Keratinocyte (primary cell): ENCODE results near the gene RIMS4. TPM values are rescaled to one million over a fixed set of nuclear protein-coding genes. Genes with fewer than 3 reads are reported as not detected.

Source experiments
- DNase-seq: peaks from one replicate; pipeline ENCODE4 v3.0.0-alpha.2; 2011; ENCODE audit warnings: low read depth, missing footprints, low spot score
- FAIRE-seq: peaks from 2 replicates; lab custom pipeline; 2011; peaks lifted over from hg19 to GRCh38; lab: Jason Lieb, UNC
- H2AFZ ChIP-seq: 2 replicates; pipeline ENCODE4 v1.6.0; 2012; ENCODE audit warnings: low read length, control low read depth, inconsistent platforms; ENCODE audit not compliant: control insufficient read depth
- H3K27ac ChIP-seq: 2 replicates; pipeline ENCODE4 v1.5.1; 2011; ENCODE audit warnings: low read length; ENCODE audit not compliant: control insufficient read depth, insufficient read depth
- H3K27me3 ChIP-seq: 3 replicates; pipeline ENCODE4 v1.6.0; 2011; ENCODE audit warnings: low read length; ENCODE audit not compliant: control insufficient read depth, insufficient read depth; ENCODE audit errors: extremely low read depth
- H3K36me3 ChIP-seq, 2 experiments: 2 replicates in 1 of 2; 3 replicates in 1 of 2; pipeline ENCODE4 v1.5.1; 2011; ENCODE audit warnings: low read length in 2 of 2, mild to moderate bottlenecking in 1 of 2; ENCODE audit not compliant: control insufficient read depth in 2 of 2, insufficient read depth in 2 of 2; ENCODE audit errors: extremely low read depth in 1 of 2
- H3K4me1 ChIP-seq: 3 replicates; pipeline ENCODE4 v1.5.1; 2011; ENCODE audit warnings: low read length; ENCODE audit not compliant: control insufficient read depth, insufficient read depth; ENCODE audit errors: extremely low read depth
- H3K4me2 ChIP-seq: 3 replicates; pipeline ENCODE4 v1.6.0; 2011; ENCODE audit warnings: low read depth, low read length; ENCODE audit not compliant: control insufficient read depth, insufficient read depth; ENCODE audit errors: extremely low read depth
- H3K4me3 ChIP-seq, 3 experiments: fragments of 200-600 bp in 1 of 3; sonication (generic) in 1 of 3; 2 replicates in 2 of 3; 3 replicates in 1 of 3; pipeline ENCODE4 v1.5.1; 2011 to 2016; ENCODE audit warnings: low read length in 3 of 3, mild to moderate bottlenecking in 3 of 3, control low read depth in 2 of 3, inconsistent platforms in 1 of 3, low read depth in 1 of 3, mixed read lengths in 1 of 3, mixed run types in 1 of 3, moderate library complexity in 1 of 3; ENCODE audit not compliant: control insufficient read depth in 2 of 3, insufficient read depth in 2 of 3; ENCODE audit errors: extremely low read depth in 1 of 3
- H3K79me2 ChIP-seq: 2 replicates; pipeline ENCODE4 v1.6.0; 2012; ENCODE audit warnings: low read length; ENCODE audit not compliant: control insufficient read depth, insufficient read depth
- H3K9ac ChIP-seq: 3 replicates; pipeline ENCODE4 v1.6.0; 2011; ENCODE audit warnings: low read length; ENCODE audit not compliant: control insufficient read depth, insufficient read depth; ENCODE audit errors: extremely low read depth
- H3K9me1 ChIP-seq: 3 replicates; pipeline ENCODE4 v1.6.0; 2011; ENCODE audit warnings: low read length; ENCODE audit not compliant: control insufficient read depth, insufficient read depth; ENCODE audit errors: extremely low read depth
- H3K9me3 ChIP-seq: 2 replicates; pipeline ENCODE4 v1.5.1; 2012; ENCODE audit warnings: low read depth, low read length; ENCODE audit not compliant: control insufficient read depth
- H4K20me1 ChIP-seq: 3 replicates; pipeline ENCODE4 v1.6.0; 2011; ENCODE audit warnings: low read length; ENCODE audit not compliant: control insufficient read depth, insufficient read depth; ENCODE audit errors: extremely low read depth
- CTCF ChIP-seq, 3 experiments: IDR thresholded peaks in 1 of 3; conservative IDR thresholded peaks in 1 of 3; optimal IDR thresholded peaks in 1 of 3; 2 replicates in 2 of 3; 3 replicates in 1 of 3; pipeline versions ENCODE3 to v1.5.1; 2011; ENCODE audit warnings: low read length in 3 of 3, mild to moderate bottlenecking in 3 of 3, moderate library complexity in 2 of 3, control low read depth in 1 of 3, inconsistent platforms in 1 of 3; ENCODE audit not compliant: insufficient read depth in 2 of 3; ENCODE audit errors: extremely low read depth in 1 of 3
- EZH2 ChIP-seq: IDR thresholded peaks from one replicate; pipeline ENCODE4 v1.6.1; 2012; ENCODE audit warnings: inconsistent platforms, mild to moderate bottlenecking, low read length, moderate library complexity
- dilution Hi-C: fragments of 300-500 bp; cut with MboI; formaldehyde crosslinking; loops from one replicate; pipeline ENCODE4 v1.7.0; 2020; ENCODE audit warnings: low sequenced_read_pairs; ENCODE audit not compliant: extremely low pct_ligation_motif_present
- polyA plus RNA-seq, 5 experiments: library from polyadenylated mRNA; depleted of rRNA in 3 of 5; stranded (reverse) in 3 of 5; stranded (forward) in 1 of 5; unstranded in 1 of 5; fragments of >200 nt; gene quantifications; 1 replicate in 1 of 5; 2 replicates in 3 of 5; 3 replicates in 1 of 5; pipeline versions ENCODE4 v1.2.1 to v1.2.3, GENCODE V29; 2011 to 2012; ENCODE audit warnings: missing spikeins in 2 of 5, low read depth in 1 of 5, low replicate concordance in 1 of 5

The RIMS4 gene
- polyA plus RNA-seq, 1 donor (not counting 4 experiments of a cell fraction or from before 2014, with no cell fraction given): not detected

DNA sequence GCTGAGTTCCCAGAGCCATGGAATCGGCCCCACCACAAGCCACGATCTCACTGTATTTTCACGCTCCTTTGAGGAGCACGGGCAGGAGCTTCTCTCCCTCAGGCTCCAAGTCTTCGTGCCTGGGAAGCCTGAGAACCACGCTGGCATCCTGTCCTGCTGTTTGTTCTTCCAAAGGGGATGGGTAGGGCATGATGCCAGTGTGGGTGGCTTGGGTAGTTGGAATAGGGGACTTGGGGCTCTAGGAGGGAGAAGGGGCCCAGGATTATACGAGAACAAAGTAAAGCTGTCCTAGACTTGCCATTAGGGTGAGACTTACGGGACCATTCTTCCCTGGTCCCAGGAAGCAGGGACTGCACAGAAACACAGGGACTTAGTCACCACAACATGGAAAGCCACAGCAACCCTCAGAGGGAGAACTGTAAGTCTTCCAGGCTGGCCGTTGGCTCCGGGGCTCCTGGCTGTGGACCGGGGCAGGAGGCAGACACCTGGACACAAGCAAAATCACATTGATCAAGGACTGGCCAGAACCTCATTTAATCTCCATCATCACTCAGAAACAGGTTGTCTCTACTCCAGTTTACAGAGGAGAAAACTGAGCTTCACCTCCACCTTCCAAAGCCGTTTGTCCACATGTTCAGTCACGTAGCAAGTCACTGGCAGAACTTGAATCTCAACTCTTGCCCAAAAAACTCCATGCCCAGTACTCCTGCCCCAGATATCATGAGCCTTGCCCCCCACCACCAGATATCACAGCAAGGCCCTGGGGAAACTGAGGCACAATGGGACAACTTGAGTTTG lies 93.8 kb downstream of the RIMS4 start:
- Histone ChIP-seq H3K9me3 (no peaks in the 10 kb centered on the region), H3K79me2 (no peaks in the 10 kb centered on the region), H3K27me3 (no peaks in the 10 kb centered on the region), H4K20me1 (peaks cover 3% of the 10 kb centered on the region), H2AFZ (no peak overlapping the region), H3K27ac (no peak overlapping the region), H3K4me2 (peak overlapping the region; percentile 29), H3K9me1 (peaks cover 5% of the 10 kb centered on the region), H3K36me3 (no peaks in the 10 kb centered on the region), H3K4me1 (peaks cover 40% of the 10 kb centered on the region), H3K4me3 (no peak overlapping the region), H3K9ac (no peak overlapping the region)
- DNase-seq: no peak
- no peak for TF ChIP-seq EZH2
- no peak for TF ChIP-seq CTCF (optimal IDR thresholded peaks at IDR 0.05 in 1 of 3, IDR thresholded peaks at IDR 0.05 in 1 of 3, conservative IDR thresholded peaks at IDR 0.05 in 1 of 3; ENCODE audit: extremely low read depth in 1 of 3, insufficient read depth in 2 of 3, low read length in 3 of 3)
- no peak for FAIRE-seq
- dilution Hi-C loops: no loop called here

DNA sequence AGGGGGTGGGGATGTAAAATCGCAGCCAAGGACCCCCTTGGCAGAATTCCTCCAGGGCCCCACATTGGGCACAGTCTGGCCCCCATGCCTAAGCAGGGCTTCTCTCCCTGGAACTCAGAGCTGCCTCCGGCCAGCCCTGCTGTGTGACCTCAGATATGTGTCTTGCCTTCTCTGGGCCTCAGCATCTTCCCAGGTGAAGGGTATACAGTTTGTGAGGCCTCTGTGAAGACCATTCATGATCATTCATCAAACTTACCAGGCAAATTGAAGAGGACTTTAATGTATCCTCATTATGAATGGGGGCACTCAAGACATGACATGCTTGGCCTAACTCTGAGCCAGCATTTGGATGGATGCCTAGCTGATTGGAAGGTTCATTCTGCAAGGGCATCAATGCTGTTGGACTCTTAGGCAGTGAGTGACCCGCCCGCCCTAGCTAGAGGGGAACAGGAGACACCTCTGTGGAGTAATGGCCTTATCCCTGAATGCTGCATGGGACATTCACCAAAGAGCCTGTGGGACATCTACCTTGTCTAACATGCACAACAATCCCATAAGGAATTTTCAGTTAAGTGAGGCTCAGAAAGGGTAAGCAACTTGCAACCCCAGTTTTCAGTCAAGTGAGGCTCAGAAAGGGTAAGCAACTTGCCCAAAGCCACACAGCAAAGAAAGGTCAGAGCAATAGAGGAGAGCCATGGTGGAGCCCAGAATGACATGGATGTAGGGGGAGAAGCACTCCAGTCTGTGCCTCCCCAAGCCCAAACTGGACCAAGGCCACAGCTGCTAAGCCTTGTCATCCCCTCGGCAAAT lies 94.6 kb downstream of the RIMS4 start:
- no peaks in the 10 kb centered on the region for H3K36me3 ChIP-seq
- H3K4me1 ChIP-seq: peaks cover 35% of the 10 kb centered on the region
- DNase-seq (no peak), FAIRE-seq (no peak)
- H3K9me3 ChIP-seq: no peaks in the 10 kb centered on the region
- dilution Hi-C loops: no loop called here
- TF ChIP-seq EZH2 (no peak), CTCF (optimal IDR thresholded peaks at IDR 0.05 in 1 of 3, IDR thresholded peaks at IDR 0.05 in 1 of 3, conservative IDR thresholded peaks at IDR 0.05 in 1 of 3; ENCODE audit: extremely low read depth in 1 of 3, insufficient read depth in 2 of 3, low read length in 3 of 3) (no peak)
- no peak overlapping the region for H2AFZ ChIP-seq
- H3K9me1 ChIP-seq: peaks cover 5% of the 10 kb centered on the region
- H3K4me3 ChIP-seq: no peak overlapping the region
- H3K27ac ChIP-seq: no peak overlapping the region
- H3K79me2 ChIP-seq: no peaks in the 10 kb centered on the region
- H4K20me1 ChIP-seq: peaks cover under 1% of the 10 kb centered on the region
- H3K27me3 ChIP-seq: no peaks in the 10 kb centered on the region
- no peak overlapping the region for H3K4me2 ChIP-seq
- no peak overlapping the region for H3K9ac ChIP-seq
